ENCODE results near the gene LBX2.
A peak's percentile ranks its signal among the peaks of the same experiment; 100 is the strongest.

LBX2 gene

GRCh38 chr2:74525717-74526648, 26.6 kb upstream of the LBX2 start, which contains the start of gene DQX1:
DQX1 (minus strand) TSS chr2:74526231; CDS start chr2:74525729, 502 bp downstream.
- no peak for DNase-seq

DNA sequence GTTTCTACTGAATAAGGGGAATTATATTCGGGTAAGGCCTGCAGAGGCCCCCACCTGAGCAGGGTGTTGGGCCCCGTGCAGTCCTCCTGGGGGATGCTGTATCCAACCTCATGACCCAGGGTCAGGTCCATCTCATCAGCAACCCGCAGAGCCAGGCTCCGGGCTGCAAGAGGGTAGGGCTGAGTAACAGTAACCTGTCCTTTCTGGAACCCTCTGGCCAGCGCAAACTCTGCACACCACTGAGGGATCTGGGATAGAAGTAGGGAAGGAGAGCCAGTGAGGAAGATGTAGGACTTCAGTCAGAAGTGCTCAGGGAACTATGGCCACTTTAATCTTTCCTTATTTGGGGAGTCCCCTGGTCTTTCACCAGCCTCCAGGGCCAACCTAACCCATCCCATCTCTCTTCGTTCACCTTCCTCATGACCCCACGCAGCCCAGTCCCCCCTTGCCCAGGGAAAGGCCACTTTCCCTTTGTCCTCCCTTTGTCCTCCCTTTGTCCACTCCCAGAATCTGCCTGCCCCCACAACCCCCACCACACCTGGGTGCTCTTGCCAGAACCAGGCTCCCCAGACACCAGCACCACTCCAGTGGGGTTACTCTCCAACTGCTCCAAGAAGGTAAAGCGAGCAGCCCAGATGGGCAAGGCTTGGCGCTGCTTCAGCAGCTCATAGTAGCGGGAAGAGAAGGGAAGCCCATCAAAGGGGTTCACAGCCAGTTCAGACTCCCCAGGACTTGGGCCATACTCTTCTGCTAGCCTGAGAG, 25.7 kb upstream of the LBX2 start:
- no peak for DNase-seq

- no peak for DNase-seq
Observed at GRCh38 chr2:74524005-74524404, 24.6 kb upstream of the LBX2 start.

- DNase-seq = no peak
Observed at GRCh38 chr2:74522516-74522915, 23.1 kb upstream of the LBX2 start.

GRCh38 chr2:74516650-74517049, 17.2 kb upstream of the LBX2 start:
- DNase-seq = no peak

- DNase-seq = no peak
Observed at GRCh38 chr2:74515981-74516633, 16.7 kb upstream of the LBX2 start.

DNA sequence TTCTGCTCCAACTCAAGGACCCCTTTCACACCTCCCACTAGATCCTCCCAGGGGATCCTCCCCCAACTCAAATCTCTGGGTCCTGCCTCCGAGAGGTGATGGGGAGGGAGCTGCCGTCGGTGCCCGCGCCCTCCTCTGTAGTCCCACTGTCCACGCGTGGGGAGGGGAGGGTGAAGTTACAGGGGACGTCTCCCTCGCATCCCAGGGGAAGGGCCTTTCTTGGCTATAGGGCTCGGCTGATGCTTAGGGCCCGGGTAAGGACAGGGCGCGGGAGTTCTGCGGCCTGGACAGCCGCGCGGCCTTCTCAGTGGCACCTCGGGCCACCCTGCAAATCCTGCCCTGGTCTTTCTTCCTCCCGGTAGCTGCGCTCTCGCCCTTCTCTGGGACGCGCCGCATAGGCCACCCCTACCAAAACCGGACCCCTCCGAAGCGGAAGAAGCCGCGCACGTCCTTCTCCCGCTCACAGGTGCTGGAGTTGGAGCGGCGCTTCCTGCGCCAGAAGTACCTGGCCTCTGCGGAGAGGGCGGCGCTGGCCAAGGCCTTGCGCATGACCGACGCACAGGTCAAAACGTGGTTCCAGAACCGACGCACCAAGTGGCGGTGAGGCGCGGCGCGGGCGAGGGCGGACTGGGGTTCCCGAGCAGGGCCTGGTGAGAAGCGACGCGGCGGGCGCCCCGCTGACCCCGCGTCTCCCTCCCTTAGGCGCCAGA, 16.0 kb upstream of the LBX2 start:
- no peak for DNase-seq

DNA sequence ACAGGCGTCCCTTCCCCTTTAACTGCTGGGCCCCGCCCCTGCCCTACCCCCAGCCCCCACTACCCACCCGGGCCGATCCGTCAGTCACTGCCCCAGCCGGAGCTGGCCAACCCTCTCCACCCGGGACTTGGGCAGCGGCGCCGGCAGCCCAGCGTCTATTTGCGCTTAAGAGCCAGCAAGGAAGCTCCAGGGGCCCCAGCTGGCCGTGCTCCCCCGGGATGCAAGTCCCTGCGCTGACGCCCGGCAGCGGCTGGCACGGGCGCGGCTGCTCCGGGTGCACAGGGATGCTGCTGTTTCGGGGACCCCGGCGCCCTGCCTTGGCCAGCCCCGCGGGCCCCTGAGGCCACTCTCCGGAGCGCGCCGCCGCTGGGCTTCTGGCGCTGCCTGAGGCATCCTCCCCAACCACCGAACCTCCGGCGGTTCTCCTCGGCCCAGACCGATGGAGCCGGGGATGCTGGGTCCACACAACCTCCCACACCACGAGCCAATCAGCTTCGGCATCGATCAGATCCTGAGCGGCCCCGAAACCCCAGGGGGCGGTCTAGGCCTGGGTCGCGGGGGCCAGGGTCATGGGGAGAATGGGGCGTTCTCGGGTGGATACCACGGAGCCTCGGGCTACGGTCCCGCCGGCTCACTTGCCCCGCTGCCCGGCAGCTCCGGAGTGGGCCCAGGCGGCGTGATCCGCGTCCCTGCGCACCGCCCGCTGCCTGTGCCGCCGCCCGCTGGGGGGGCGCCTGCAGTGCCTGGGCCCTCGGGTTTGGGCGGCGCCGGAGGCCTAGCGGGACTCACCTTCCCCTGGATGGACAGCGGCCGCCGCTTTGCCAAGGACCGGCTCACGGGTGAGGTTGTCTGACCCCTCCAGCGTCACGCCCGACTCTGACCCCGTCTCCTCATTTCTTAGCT, 15.2 kb upstream of the LBX2 start, which contains the start of gene TLX2:
TLX2 (plus strand) TSS at position 83 of the 903 bp plus-strand sequence; CDS start at position 440, 357 bp downstream.
- DNase-seq = no peak

GRCh38 chr2:74513605-74514367, 14.4 kb upstream of the LBX2 start:
- DNase-seq = no peak

- no peak for DNase-seq
Observed at GRCh38 chr2:74512744-74513604, 13.6 kb upstream of the LBX2 start.

DNA sequence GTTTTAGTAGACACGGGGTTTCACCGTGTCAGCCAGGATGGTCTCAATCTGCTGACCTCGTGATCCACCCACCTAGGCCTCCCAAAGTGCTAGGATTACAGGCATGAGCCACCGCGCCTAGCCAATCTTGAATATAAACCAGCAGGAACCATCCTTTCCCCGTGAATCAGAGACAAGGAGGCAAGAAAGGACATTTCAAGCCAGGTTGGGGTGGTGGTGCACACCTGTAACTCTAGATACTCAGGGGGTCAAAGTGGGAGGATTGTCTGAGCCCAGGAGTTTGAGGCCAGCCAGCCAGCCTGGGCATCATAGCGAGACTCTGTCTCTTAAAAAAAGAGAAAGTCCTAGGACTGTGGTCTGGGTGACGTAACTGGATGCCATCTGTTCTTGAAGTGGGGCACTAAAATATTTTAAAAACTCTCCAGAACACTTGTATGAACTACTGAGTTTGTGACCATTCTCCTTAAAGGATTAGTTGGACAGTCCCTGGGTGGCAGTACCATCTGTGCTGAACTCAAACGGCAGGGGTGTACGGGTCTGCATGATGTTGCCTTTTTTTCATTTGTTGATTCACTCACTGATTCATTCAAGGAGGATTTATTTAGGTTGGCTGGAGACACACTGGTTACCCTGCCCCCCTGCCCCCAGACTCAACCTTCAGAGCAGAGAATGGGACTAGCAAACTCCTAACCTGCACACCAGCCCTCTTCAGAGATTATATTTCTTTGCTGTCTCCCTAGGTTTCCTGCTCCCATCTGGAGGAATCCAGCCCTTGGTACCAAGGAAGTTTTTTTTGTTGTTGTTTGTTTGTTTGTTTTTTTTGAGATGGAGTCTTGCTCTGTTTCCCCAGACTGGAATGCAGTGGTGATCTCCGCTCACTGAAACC, 11.9 kb upstream of the LBX2 start:
- DNase-seq = no peak

GRCh38 chr2:74510272-74510671, 10.9 kb upstream of the LBX2 start:
- DNase-seq = no peak

DNA sequence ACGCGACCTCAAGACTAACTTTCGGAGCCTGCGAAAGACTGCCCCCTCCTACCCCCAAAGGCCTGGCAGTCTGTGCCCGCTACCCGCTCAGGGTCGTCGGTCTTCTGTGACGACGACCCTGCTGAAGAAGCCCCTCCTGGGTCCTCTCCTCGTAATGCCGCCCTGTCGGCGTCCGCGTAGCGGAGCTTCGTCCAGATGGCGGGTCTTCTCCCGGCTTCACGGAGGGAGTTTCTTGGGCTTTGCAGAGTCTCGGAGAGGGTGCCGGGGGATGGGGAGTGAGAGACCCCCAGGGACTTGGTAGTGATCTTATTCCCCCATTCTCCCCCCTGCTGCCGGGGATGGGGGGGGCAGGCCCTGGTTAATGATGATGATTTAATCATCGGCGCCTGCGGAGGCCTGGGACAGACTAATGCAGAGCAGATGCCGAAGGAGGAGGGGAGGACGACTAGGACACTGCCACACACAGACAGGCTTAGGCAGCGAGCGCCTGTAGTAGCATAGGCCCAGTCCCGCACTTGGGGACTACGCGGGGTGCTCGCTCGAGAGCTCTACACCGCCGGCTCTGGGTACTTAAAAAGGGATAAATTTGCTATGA, 8.6 kb upstream of the LBX2 start:
- peak; percentile 47 for DNase-seq

- peak; percentile 99 for DNase-seq
Observed at GRCh38 chr2:74507145-74507925, 7.9 kb upstream of the LBX2 start, which contains the start of gene PCGF1. PCGF1 (minus strand) TSS chr2:74507695; CDS start chr2:74507668, 27 bp downstream.

DNA sequence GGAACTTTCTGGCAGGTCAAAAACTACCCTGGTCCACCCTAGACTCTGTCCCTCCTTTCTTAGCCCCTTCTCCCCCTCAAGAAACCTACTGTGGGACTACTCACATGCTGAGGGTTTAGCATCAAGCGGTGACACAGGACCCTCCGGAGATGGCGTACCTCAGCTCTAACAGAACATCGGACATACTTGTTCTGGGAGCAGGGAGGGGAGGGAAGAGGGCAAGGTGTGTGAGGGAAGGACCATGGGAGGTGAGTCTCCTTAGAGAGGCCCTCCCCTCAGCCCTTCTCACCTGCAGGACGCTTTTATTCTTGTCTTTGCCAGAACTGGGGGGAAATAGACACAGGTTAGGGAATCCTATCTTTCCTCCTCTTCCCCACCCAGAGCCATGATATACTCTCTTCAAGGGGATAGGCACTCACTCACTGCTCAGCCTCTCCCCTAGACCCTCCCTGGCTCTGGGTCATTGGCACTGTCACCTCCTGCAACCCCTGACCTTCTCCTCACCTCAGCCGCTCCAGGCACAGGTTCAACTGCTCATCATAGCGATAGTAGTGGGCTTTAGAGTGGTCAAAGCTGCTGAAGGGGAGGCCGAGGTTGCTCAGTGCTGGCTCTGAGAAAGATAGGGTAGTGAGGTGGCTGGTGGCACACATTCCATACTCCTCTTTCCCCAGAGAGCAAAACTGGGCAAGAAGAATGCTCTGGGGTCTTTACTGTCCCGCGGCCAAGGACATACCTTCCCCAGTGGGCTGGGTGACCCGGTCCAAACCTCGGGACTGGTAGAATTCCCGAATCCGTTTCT, 6.2 kb upstream of the LBX2 start:
- DNase-seq = no peak

GRCh38 chr2:74504591-74504990, 5.2 kb upstream of the LBX2 start:
- DNase-seq = no peak
